Transverse colon (tissue), 3 donors: ENCODE results near the gene TEX19.

ENCODE experiments used
- CTCF ChIP-seq, 5 experiments: fragments of 200-600 bp in 3 of 5; fragments of 450-650 bp in 2 of 5; sonication (generic) in 3 of 5; IDR thresholded peaks; 1 replicate in 2 of 5; 2 replicates in 3 of 5; pipeline ENCODE4 v1.5.1; 2016 to 2017; ENCODE audit warnings: antibody characterized with exemption in 5 of 5, inconsistent platforms in 3 of 5, mild to moderate bottlenecking in 2 of 5, moderate library complexity in 1 of 5
- EP300 ChIP-seq: sonication (generic); formaldehyde crosslinking; IDR thresholded peaks from one replicate; pipeline ENCODE4 v1.6.1; 2017; ENCODE audit warnings: antibody characterized with exemption, low read depth

- no peak for TF ChIP-seq CTCF (IDR thresholded peaks at IDR 0.05)
- TF ChIP-seq EP300 = no peak
Measured at GRCh38 chr17:82327289-82327688, 31.8 kb upstream of the TEX19 start.
